Measurements from ENCODE around the gene EVA1B.

Gene EVA1B

GRCh38 chr1:36307601-36308330 lies 15.7 kb downstream of the EVA1B start:
- no peak for DNase-seq (ENCODE audit: low spot score)

- DNase-seq (ENCODE audit: low spot score), result peak; percentile 84
Observed at GRCh38 chr1:36306902-36307456, 16.5 kb downstream of the EVA1B start.

- DNase-seq (ENCODE audit: low spot score), result no peak
Observed at GRCh38 chr1:36306210-36306901, 17.1 kb downstream of the EVA1B start, which contains the start of gene SH3D21. Gene SH3D21 (plus strand): TSS chr1:36306368. CDS start chr1:36306421, 53 bp downstream.

- no peak for DNase-seq (ENCODE audit: low spot score)
Observed at GRCh38 chr1:36305915-36306209, 17.6 kb downstream of the EVA1B start.

GRCh38 chr1:36304970-36305914 lies 18.2 kb downstream of the EVA1B start:
- DNase-seq (ENCODE audit: low spot score), result no peak

- no peak for DNase-seq (ENCODE audit: low spot score)
Observed at GRCh38 chr1:36304521-36304920, 18.9 kb downstream of the EVA1B start.

GRCh38 chr1:36303650-36304360 lies 19.6 kb downstream of the EVA1B start:
- no peak for DNase-seq (ENCODE audit: low spot score)

GRCh38 chr1:36303244-36303643 lies 20.2 kb downstream of the EVA1B start:
- no peak for DNase-seq (ENCODE audit: low spot score)

- DNase-seq (ENCODE audit: low spot score), result no peak
Observed at GRCh38 chr1:36301220-36301619, 22.2 kb downstream of the EVA1B start.

GRCh38 chr1:36300526-36300925 lies 22.9 kb downstream of the EVA1B start:
- DNase-seq (ENCODE audit: low spot score), result no peak

GRCh38 chr1:36298640-36299039 lies 24.8 kb downstream of the EVA1B start:
- DNase-seq (ENCODE audit: low spot score), result no peak

GRCh38 chr1:36297062-36297461 lies 26.4 kb downstream of the EVA1B start:
- no peak for DNase-seq (ENCODE audit: low spot score)

- DNase-seq (ENCODE audit: low spot score), result no peak
Observed at GRCh38 chr1:36295390-36295789, 28.1 kb downstream of the EVA1B start.

- no peak for DNase-seq (ENCODE audit: low spot score)
Observed at GRCh38 chr1:36287595-36287994, 35.9 kb downstream of the EVA1B start.

- no peak for DNase-seq (ENCODE audit: low spot score)
Observed at GRCh38 chr1:36286802-36287201, 36.6 kb downstream of the EVA1B start.

GRCh38 chr1:36285443-36286101 lies 37.9 kb downstream of the EVA1B start:
- DNase-seq (ENCODE audit: low spot score), result peak; percentile 69

GRCh38 chr1:36284517-36284916 lies 38.9 kb downstream of the EVA1B start:
- no peak for DNase-seq (ENCODE audit: low spot score)

- DNase-seq (ENCODE audit: low spot score), result no peak
Observed at GRCh38 chr1:36284061-36284460, 39.4 kb downstream of the EVA1B start.

- DNase-seq (ENCODE audit: low spot score), result no peak
Observed at GRCh38 chr1:36279789-36280296, 43.6 kb downstream of the EVA1B start.

- no peak for DNase-seq (ENCODE audit: low spot score)
Observed at GRCh38 chr1:36279110-36279788, 44.2 kb downstream of the EVA1B start.

Measured in COLO829 (cell line).